HG02642 (cell line): Measurements from ENCODE around the gene RRP9.
"Not testable (repeated sequence)": the region's sequence is repeated elsewhere in the genome, so short reads cannot be mapped to it uniquely, and the experiment has no call there.

Experiments
- ATAC-seq: cut with Tn5 transposase; IDR thresholded peaks from one replicate; pipeline ENCODE4 v1.9.1; 2021; ENCODE audit warnings: mild to moderate bottlenecking; ENCODE audit not compliant: unreplicated experiment, poor library complexity

The RRP9 gene

DNA sequence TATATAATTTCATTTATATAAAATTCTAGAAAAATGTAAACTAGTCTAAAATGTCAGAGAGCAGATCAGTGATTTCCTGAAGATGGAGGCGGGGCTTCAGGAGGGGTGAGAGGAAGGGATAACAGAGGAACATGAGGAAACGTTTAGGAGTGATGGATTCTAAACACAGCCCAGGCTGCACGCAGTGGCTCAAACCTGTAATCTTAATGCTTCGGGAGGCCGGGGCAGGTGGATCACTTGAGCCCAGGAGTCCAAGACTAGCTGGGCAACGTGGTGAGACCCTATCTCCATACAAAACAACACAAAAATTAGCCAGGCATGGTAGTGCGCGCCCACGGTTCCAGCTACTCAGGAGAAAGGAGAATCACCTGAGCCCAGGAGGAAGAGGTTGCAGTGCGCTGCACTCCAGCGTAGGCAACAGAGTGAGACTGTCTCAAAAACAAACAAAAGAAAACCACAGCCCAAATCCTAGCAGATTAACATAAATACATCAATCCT is 20.6 kb downstream of the RRP9 start:
- no peak for ATAC-seq

DNA sequence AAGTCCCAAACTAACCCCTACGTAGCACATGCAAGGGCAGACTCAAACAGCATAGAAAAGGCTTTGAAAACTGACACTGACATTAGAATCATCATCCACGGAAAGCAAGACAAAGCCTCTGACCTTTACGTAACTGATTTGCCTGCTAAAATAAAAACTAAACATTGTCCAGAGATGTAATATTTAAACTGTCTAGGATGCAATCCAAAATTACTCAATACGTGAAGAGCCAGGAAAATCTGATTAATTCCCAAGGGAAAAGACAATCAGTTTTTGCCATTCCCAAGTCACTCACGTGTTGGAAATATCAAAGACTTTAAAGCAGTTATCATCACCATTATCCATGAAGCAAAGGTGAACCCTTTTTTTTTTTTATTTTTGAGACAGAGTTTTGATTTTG is 25.3 kb downstream of the RRP9 start:
- no peak for ATAC-seq

DNA sequence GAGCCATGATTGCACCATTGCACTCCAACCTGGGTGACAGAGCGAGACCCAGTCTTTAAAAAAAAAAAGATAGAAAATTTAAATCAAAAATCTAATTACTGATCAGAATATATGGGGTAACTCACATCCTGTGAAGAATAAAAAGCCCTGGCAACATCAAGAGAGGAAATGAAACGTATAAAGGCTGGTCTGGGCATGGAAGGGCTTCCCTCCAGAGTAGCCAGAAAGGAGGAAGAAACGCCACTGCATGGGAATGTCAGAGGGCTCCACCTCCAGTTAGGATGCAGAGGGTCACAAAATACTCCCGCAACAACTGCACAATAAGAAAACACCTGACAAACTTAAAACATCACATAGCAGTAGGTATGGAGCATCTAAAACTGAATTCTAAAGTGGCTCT is 33.7 kb downstream of the RRP9 start:
- ATAC-seq: no peak

DNA sequence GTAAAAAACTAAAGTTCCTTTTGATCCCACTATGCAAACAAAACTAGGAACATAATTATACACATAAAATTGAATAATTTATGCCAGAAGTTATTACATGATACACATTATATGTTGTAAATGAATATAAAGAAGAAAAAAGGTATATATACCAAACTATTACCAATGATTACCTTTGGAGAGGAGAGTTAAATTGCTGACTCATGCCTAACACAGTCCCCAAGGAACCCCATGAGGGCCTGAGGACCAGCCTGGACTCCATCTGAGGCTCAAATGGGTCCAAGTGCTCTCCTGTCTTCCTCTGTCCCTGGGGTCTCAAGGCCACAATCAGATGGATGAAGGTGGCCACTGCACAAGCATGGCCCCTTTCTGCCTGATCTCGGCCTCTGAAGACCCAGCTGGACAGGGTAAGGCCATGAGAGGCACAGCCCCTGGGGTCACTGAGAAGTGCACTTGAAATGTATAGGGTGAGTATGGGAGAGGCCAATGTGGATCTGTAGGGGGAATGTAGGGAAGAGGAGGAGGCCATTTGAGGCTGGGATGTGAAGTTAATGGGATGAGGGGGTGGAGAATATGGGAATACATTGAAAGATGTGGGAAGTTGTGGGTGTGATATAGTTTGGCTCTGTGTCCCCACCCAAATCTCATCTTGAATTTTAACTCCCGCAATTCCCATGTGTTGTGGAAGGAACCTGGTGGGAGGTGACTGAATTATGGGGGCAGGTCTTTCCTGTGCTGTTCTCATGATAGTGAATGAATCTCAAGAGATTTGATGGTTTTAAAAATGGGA is 37.5 kb downstream of the RRP9 start:
- ATAC-seq: no peak

DNA sequence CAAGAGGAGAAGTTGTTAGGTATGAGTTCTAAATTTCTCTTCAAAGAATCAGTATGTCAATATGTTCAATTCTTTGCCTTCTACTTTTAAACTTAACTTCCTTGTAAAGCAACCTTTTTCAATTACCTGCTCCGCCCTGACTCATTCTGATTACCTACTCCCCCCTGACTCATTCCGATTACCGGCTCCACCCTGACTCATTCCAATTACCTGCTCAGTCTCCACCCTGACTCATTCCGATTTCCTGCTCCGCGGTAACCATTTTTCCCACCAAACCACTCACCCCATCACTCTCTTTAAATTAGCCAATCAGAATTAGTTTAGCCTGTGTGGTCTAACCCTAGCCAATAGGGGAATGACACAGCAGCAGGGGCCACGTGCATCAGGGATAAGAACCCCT is 39.3 kb downstream of the RRP9 start:
- not testable (repeated sequence) for ATAC-seq

DNA sequence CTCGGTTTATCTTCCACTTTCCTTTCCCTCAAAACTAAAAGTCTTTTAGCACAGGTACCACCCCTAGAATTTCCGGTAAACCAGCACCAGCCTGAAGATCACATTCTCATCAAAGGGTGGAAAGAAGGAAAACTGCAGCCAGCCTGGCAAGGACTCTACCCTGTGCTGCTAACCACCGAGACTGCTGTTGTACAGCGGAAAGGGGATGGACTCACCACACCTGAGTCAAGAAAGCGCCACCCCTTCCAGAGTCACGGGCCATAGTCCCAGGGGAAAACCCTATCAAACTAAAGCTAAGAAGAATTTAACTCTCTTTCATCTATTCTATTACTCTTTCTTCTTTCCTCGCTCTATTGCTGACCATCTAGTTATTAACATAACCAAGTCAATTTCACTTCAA is 41.7 kb downstream of the RRP9 start:
- not testable (repeated sequence) for ATAC-seq

DNA sequence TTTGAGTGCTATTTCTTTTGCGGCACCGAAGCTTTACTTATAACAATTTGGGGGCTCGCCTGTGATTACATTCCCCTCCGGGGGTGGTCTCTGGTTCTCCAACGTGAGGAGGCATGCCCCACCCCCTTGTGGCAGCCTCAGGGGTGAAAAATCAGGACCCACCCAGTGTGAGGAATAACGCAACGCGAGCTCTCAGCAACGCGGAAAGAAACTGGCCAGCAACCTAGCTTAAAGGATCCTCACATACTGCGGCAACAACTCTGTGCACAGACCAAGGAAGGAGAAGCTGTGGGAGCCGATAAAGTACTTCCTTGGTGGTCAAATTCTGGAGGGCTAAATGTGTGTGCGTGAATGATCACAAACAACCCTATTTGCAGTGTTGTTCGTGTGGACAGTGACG is 44.3 kb downstream of the RRP9 start:
- no peak for ATAC-seq

DNA sequence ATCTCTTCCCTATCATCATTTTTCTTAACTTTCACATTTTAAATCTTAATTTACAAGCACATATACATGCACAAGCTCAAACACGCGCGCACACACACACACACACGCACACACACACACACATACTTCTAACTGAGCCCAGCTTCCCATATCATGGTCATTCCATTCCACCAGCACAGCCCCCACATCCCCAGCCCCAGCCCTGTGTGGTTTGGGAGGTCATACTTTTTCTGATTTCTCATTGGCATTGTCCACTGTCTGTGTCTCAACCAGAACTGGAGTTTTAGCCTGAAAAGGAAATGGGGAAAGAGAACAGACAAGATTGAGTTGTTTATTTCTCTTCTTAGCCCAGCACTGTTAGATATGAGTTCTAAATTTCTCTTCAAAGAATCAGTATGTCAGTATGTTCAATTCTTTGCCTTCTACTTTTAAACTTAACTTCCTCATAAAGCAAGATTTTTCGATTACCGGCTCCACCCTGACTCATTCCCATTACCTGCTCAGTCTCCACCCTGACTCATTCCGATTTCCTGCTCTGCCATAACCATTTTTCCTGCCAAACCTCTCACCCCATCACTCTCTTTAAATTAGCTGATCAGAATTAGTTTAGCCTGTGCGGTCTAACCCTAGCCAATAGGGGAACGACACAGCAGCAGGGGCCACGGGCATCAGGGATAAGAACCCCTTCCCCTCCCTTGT is 44.9 kb downstream of the RRP9 start:
- ATAC-seq: no peak

DNA sequence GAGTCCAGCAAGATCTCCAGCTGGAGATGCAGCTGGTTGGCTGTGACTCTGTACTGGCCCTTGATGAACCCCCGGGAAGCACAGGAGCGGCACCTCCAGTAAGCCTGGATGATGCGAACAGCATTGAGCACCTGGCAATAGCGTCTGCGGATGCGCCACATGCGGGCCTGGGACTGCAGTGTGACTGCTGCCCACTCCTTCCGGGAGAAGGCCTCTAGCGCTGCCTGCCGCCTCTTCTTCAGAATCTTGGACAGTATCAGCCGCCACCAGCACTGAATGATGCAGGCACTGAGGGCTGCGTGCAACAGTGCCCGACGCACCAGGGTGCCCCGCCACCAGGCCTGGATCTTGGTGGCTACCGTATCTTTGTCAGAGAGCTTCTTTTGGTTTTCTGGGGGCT is 46.8 kb downstream of the RRP9 start:
- no peak for ATAC-seq

DNA sequence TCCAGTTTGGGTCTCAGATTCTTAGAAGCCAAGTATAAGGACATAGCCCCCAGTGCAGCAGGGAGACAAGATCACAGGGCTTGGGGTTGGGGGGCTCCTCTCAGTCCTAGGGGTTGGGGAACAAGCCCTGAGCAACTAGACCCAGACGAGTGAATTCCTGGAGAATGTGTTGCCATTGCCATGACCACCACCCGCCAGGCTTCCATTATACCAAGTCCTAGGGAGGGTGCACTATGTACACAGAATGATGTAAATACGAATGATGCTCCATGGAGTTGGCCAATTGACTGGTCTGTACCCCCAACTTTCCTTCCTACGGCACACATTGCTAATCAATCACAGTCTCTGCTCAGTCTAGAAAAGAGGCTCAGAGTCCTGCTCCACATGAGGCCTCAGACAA is 47.3 kb downstream of the RRP9 start:
- no peak for ATAC-seq

DNA sequence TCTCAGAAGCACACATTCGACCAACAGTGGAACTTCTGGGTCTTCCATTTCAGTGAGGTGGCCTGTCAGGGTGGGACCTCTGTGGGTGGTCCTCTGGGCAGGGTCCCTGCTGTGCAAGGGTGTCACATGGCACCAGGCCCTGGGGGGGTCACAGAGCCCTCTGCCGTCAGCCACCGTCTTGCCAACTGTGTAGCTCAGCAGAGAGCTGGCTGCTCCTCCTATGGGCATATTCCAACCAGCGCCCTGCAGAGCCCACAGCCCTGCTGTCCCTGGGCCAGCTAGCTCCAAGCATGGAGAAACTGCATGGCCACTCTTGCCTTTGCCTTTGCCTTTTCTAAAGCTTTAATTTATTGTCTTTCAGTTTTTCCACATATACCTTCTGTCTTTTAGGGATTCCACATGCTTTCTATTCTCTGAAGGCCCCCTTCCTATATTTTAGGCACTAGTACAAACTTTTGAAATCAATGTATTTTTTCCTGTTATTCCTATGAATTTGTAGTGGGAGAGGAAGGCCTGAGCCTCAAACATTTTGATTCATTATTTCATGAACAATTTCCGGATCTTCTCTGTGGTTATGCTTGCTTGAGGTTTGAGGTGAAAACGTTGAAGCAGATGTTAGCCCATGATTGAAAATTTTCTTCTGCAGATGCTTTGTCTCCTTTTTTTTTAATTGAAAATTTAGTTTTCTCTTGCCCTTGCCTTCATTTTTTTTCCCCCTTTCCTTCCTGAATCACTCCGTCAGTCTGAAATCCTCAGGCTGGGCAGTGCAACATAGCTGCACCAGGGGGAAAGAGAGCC is 50.3 kb downstream of the RRP9 start:
- no peak for ATAC-seq

DNA sequence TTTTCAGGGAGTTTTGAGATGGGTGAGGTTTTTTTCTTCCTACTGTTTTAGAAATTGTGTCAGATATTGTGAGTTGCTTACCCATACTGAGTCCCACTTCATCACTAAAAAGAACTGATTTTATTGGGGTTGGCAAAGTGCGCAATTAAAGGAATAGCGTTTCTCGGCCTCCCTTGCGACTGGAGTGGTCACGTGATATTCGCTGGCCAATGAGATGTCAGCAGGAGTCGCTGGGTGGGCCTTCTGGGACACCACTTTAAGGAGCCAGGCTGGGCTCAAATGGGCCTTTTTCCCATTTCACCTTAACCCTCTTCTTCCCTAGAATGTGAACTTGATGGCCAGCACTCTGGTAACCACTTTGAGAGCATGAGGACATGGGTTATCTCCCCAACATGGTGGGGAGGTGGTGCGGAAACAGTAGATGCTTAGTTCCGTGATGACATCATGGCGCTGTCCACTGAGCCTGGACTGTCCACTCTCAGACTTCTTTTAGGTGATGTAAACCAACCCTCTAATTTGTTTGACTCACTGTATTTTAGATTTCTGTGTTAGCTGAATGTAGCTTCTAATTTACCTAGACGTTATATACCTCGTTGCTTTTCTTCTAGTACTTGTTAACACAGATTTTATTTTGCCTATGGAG is 53.1 kb downstream of the RRP9 start:
- ATAC-seq: no peak

DNA sequence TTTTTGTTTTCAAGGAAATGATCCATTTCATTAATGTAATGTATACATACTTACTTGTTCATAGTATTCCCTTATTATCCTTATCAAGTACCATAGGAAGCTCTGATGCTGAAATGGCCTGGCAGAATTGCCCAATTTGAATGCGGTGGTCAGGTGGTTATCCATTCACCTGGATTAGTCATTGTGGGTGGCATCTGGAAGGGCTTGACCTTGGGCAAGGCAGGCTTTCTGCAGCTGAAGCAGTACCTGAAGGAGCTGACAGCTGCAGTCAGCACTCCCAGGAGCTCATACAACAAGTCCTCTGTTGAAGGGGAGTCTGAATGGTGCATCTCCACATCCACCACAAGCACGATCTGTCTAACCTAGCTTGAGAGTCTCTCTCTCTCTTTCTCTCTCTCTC is 54.1 kb downstream of the RRP9 start:
- ATAC-seq: no peak

DNA sequence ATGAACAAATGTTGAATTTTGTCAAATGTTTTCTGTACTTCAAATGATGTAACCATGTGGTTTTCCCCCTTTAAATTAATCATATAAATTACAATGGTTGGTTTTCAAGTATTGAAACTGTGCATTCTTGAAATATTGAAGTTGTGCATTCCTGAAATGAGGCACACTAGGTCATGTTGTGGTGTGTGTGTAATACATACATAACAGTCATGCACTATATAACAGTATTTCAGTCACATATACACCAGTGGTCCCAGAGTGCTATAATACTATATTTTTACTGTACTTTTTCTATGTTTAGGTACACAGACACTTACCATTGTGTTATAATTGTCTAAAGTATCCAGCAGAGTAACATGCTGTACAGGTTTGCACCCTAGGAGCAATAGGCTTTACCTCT is 55.3 kb downstream of the RRP9 start:
- ATAC-seq: no peak
